ENCODE results near the gene SRGAP1. TPM values are rescaled to one million over a fixed set of nuclear protein-coding genes. Genes with fewer than 3 reads are reported as not detected.

Gene SRGAP1
- total and polyA plus RNA-seq, 2 of the 13 experiments (the other 11 are each of a cell fraction or from before 2014, with no cell fraction given), result 1.6 to 3.4 TPM

DNA sequence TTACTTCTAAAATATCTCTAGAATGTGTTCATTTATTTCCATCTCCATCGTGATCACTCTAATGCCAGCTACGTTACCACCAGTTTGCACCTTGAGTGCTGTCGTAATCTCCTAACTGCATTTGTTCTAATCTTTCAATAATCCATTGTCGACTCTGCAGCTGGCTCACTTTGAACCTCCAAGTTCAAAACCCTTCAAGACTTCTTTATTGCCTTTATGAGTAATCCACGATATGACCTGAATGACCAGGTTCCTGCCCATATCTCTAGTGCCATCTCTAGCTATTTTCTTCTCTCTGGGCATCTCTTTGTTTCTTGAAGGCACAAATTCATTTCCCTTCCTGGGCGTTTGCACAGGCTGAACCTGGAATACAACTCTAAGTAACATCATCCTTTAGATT lies 76.7 kb downstream of the SRGAP1 start:
- DNase-seq (ENCODE audit: low spot score) (no peak), ATAC-seq (no peak), FAIRE-seq (no peak)
- Histone ChIP-seq H3K79me2 (ENCODE audit: insufficient read depth, low read length) (no peaks in the 10 kb centered on the region), H3K27ac (ENCODE audit: extremely low read length, insufficient read depth, low read length) (no peak overlapping the region), H3K4me1 (ENCODE audit: insufficient read depth, low read length) (peaks cover 40% of the 10 kb centered on the region), H4K20me1 (ENCODE audit: insufficient read depth, low read length) (no peaks in the 10 kb centered on the region), H3K9ac (ENCODE audit: insufficient read depth, low read depth, low read length) (no peak overlapping the region), H3K4me2 (ENCODE audit: low read depth, low read length) (no peak overlapping the region), H2AFZ (ENCODE audit: low read length) (no peak overlapping the region), H3K4me3 (replicated peaks in 1 of 3; ENCODE audit: insufficient read depth in 1 of 3, low read depth in 2 of 3, low read length in 3 of 3) (no peak overlapping the region), H3K9me3 (ENCODE audit: low read length) (no peaks in the 10 kb centered on the region), H3K27me3 (ENCODE audit: control insufficient read depth in 1 of 2, insufficient read depth in 2 of 2, low read length in 2 of 2) (no peaks in the 10 kb centered on the region), H3K36me3 (replicated peaks in 1 of 2; ENCODE audit: control insufficient read depth in 1 of 2, insufficient read depth in 2 of 2, low read length in 2 of 2) (no peaks in the 10 kb centered on the region)
- POLR2A ChIA-PET, result interaction anchor here (1.2 to 1.5 kb wide), 2 partner anchors 23 to 77 kb away, joined by 3 to 4 read pairs; partner anchors contain the start of gene SRGAP1
- 94% methylated on average over 6 of the region's 6 CpGs for WGBS (ENCODE audit: low lambda C conversion rate)
- intact Hi-C loops (cut with micrococcal nuclease; ENCODE audit: unreplicated experiment), result no loop called here
- CTCF ChIA-PET (ENCODE audit: low intra/inter-chr PET ratio, low total read pairs), result no interaction called here
- TF ChIP-seq ZNF7 (CRISPR knock-in tag; IDR thresholded peaks at IDR 0.05), result no peak
- TF ChIP-seq, protein P1, sequence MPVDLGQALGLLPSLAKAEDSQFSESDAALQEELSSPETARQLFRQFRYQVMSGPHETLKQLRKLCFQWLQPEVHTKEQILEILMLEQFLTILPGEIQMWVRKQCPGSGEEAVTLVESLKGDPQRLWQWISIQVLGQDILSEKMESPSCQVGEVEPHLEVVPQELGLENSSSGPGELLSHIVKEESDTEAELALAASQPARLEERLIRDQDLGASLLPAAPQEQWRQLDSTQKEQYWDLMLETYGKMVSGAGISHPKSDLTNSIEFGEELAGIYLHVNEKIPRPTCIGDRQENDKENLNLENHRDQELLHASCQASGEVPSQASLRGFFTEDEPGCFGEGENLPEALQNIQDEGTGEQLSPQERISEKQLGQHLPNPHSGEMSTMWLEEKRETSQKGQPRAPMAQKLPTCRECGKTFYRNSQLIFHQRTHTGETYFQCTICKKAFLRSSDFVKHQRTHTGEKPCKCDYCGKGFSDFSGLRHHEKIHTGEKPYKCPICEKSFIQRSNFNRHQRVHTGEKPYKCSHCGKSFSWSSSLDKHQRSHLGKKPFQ (CRISPR knock-in tag; IDR thresholded peaks at IDR 0.05; ENCODE audit: insufficient replicate concordance), result no peak
- TF ChIP-seq, protein P2, sequence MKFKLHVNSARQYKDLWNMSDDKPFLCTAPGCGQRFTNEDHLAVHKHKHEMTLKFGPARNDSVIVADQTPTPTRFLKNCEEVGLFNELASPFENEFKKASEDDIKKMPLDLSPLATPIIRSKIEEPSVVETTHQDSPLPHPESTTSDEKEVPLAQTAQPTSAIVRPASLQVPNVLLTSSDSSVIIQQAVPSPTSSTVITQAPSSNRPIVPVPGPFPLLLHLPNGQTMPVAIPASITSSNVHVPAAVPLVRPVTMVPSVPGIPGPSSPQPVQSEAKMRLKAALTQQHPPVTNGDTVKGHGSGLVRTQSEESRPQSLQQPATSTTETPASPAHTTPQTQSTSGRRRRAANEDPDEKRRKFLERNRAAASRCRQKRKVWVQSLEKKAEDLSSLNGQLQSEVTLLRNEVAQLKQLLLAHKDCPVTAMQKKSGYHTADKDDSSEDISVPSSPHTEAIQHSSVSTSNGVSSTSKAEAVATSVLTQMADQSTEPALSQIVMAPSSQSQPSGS (CRISPR knock-in tag; IDR thresholded peaks at IDR 0.05), result no peak
- no peak for TF ChIP-seq XRCC5 (optimal IDR thresholded peaks at IDR 0.05; ENCODE audit: low read length)
- no peak for TF ChIP-seq ZNF264 (CRISPR knock-in tag; IDR thresholded peaks at IDR 0.05)
- in situ Hi-C loops (cut with HindIII; ENCODE audit: extremely low pct_ligation_motif_present, low pct_unique_long_range_greater_than_20kb), result no loop called here
- no TSS peak for BruUV-seq (replicated peaks)

DNA sequence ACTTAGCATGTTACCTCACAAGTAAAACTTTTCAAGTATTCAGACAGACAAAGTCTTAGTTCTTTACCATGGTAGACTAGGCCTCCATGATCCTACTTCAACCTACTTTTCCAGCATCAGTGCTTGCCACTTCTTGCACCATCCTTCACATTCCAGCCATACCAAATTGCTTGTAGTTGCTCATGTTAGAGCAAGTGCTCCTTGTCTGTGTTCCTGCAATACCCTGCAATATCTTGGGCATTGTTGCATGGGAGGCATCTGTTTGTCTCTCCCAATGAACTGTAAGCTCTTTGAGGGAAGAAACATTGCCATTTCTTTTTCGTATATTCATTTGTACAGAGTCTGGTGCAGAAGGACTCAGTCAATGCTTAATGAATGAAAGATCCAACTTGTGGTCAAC lies 78.0 kb downstream of the SRGAP1 start:
- Histone ChIP-seq H3K9me3 (ENCODE audit: low read length) (no peaks in the 10 kb centered on the region), H3K4me2 (ENCODE audit: low read depth, low read length) (no peak overlapping the region), H3K4me3 (replicated peaks in 1 of 3; ENCODE audit: insufficient read depth in 1 of 3, low read depth in 2 of 3, low read length in 3 of 3) (no peak overlapping the region), H2AFZ (ENCODE audit: low read length) (no peak overlapping the region), H3K27me3 (ENCODE audit: control insufficient read depth in 1 of 2, insufficient read depth in 2 of 2, low read length in 2 of 2) (no peaks in the 10 kb centered on the region), H3K27ac (ENCODE audit: extremely low read length, insufficient read depth, low read length) (no peak overlapping the region), H3K36me3 (replicated peaks in 1 of 2; ENCODE audit: control insufficient read depth in 1 of 2, insufficient read depth in 2 of 2, low read length in 2 of 2) (no peaks in the 10 kb centered on the region), H3K79me2 (ENCODE audit: insufficient read depth, low read length) (no peaks in the 10 kb centered on the region), H4K20me1 (ENCODE audit: insufficient read depth, low read length) (no peaks in the 10 kb centered on the region), H3K9ac (ENCODE audit: insufficient read depth, low read depth, low read length) (no peak overlapping the region), H3K4me1 (ENCODE audit: insufficient read depth, low read length) (peaks cover 27% of the 10 kb centered on the region)
- intact Hi-C loops (cut with micrococcal nuclease; ENCODE audit: unreplicated experiment), result no loop called here
- 92% methylated on average over 1 of the region's 1 CpG for WGBS (ENCODE audit: low lambda C conversion rate)
- DNase-seq (ENCODE audit: low spot score) (peak; percentile 34), FAIRE-seq (no peak), ATAC-seq (no peak)
- no TSS peak for BruUV-seq (replicated peaks)
- ChIA-PET CTCF (ENCODE audit: low intra/inter-chr PET ratio, low total read pairs) (no interaction called here), POLR2A (no interaction called here)
- in situ Hi-C loops (cut with HindIII; ENCODE audit: extremely low pct_ligation_motif_present, low pct_unique_long_range_greater_than_20kb), result no loop called here
- peak; percentile 29; the same call in 1 of the 2 replicates for TF ChIP-seq ZNF644 (CRISPR knock-in tag; IDR thresholded peaks at IDR 0.05; ENCODE audit: low read depth)
- TF ChIP-seq, protein P3, sequence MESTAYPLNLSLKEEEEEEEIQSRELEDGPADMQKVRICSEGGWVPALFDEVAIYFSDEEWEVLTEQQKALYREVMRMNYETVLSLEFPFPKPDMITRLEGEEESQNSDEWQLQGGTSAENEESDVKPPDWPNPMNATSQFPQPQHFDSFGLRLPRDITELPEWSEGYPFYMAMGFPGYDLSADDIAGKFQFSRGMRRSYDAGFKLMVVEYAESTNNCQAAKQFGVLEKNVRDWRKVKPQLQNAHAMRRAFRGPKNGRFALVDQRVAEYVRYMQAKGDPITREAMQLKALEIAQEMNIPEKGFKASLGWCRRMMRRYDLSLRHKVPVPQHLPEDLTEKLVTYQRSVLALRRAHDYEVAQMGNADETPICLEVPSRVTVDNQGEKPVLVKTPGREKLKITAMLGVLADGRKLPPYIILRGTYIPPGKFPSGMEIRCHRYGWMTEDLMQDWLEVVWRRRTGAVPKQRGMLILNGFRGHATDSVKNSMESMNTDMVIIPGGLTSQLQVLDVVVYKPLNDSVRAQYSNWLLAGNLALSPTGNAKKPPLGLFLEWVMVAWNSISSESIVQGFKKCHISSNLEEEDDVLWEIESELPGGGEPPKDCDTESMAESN (CRISPR knock-in tag; conservative IDR thresholded peaks at IDR 0.05), result no peak
- no peak for TF ChIP-seq ZSCAN20 (CRISPR knock-in tag; IDR thresholded peaks at IDR 0.05; ENCODE audit: borderline replicate concordance)
- peak; percentile 36; the same call in 1 of the 2 replicates for TF ChIP-seq CEBPG (CRISPR knock-in tag; IDR thresholded peaks at IDR 0.05)
- no peak for TF ChIP-seq DMAP1 (CRISPR knock-in tag; IDR thresholded peaks at IDR 0.05)
- TF ChIP-seq, protein P4, sequence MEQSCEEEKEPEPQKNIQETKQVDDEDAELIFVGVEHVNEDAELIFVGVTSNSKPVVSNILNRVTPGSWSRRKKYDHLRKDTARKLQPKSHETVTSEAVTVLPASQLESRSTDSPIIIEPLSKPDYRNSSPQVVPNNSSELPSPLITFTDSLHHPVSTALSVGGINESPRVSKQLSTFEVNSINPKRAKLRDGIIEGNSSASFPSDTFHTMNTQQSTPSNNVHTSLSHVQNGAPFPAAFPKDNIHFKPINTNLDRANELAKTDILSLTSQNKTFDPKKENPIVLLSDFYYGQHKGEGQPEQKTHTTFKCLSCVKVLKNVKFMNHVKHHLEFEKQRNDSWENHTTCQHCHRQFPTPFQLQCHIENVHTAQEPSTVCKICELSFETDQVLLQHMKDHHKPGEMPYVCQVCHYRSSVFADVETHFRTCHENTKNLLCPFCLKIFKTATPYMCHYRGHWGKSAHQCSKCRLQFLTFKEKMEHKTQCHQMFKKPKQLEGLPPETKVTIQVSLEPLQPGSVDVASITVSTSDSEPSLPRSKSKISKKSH (CRISPR knock-in tag; IDR thresholded peaks at IDR 0.05; ENCODE audit: borderline replicate concordance), result no peak
- TF ChIP-seq, protein P5, sequence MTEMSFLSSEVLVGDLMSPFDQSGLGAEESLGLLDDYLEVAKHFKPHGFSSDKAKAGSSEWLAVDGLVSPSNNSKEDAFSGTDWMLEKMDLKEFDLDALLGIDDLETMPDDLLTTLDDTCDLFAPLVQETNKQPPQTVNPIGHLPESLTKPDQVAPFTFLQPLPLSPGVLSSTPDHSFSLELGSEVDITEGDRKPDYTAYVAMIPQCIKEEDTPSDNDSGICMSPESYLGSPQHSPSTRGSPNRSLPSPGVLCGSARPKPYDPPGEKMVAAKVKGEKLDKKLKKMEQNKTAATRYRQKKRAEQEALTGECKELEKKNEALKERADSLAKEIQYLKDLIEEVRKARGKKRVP (CRISPR knock-in tag; IDR thresholded peaks at IDR 0.05), result peak in 1 of 2 experiments; percentile 65; a peak in 1 of 4 replicates
